HUES6 (cell line): ENCODE measurements around the gene RHOF.

Source experiments
- H3K27ac ChIP-seq: 2 replicates; pipeline ENCODE4 v1.7.0; 2013; ENCODE audit warnings: low read depth, mild to moderate bottlenecking, low read length, inconsistent platforms
- H3K27me3 ChIP-seq: 2 replicates; pipeline ENCODE4 v1.6.1; 2013; ENCODE audit warnings: low read length; ENCODE audit not compliant: control insufficient read depth, insufficient read depth
- H3K36me3 ChIP-seq: 2 replicates; pipeline ENCODE4 v1.6.1; 2013; ENCODE audit warnings: low read length; ENCODE audit not compliant: control insufficient read depth, insufficient read depth
- H3K4me1 ChIP-seq: 2 replicates; pipeline ENCODE4 v1.6.1; 2013; ENCODE audit warnings: low read length; ENCODE audit not compliant: control insufficient read depth, insufficient read depth
- H3K4me3 ChIP-seq: 2 replicates; pipeline ENCODE4 v1.5.1; 2013; ENCODE audit warnings: low read depth, low read length
- H3K9ac ChIP-seq: one replicate; pipeline ENCODE4 v1.6.1; 2013; ENCODE audit warnings: mild to moderate bottlenecking, low read length
- H3K9me3 ChIP-seq: 2 replicates; pipeline ENCODE4 v1.6.1; 2013; ENCODE audit warnings: low read depth, low read length; ENCODE audit not compliant: control insufficient read depth, insufficient read depth

RHOF gene

DNA sequence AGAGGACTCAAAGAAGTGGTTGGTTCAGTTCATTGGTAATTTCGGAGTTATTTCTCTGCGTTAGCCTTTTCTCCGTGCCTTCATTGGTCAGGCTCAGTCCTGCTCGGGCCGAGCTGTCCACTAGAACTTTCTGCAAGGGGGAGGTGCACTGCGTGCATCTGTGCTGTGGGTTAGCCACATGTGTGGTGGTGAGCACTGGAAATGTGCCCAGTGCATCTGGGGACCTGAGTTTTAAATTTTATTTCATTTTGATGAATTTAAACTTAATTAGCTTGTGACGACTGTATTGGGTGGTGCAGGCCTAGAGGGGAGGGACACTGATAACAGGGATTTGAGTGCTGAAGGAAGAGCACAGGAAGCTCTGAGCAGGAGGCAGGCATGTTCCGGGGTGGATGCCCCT lies 34.8 kb upstream of the RHOF start:
- Histone ChIP-seq H3K36me3 (peaks cover 67% of the 10 kb centered on the region), H3K4me3 (no peak overlapping the region), H3K27me3 (no peaks in the 10 kb centered on the region), H3K4me1 (no peaks in the 10 kb centered on the region), H3K9me3 (no peaks in the 10 kb centered on the region), H3K9ac (no peak overlapping the region), H3K27ac (no peak overlapping the region)

DNA sequence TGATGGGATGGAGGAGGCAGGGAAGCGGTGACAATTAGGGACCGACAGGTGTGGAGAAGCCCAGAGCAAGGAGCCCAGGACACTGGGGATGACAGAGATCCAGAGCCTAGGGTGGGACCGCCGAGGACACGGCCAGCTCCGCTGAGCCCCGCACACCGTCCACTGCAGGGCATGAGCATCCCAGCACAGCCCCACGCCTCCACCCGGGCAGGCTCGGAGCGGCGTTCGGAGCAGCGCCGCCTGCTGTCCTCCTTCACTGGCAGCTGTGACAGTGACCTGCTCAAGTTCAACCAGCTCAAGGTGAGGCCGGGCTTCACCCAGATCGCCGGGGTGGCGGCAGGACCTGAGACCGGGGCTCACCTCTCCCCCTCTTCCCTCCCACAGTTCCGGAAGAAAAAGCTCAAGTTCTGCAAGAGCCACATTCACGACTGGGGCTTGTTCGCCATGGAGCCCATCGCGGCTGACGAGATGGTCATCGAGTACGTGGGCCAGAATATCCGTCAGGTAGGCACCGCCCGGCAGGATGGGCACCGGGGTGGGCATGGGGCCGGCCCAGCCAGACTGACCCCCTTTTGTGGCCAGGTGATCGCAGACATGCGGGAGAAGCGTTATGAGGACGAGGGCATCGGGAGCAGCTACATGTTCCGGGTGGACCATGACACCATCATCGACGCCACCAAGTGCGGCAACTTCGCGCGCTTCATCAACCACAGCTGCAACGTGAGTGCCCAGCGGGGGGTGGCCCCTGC lies 34.0 kb upstream of the RHOF start:
- no peaks in the 10 kb centered on the region for H3K9me3 ChIP-seq
- H3K27me3 ChIP-seq, result no peaks in the 10 kb centered on the region
- H3K9ac ChIP-seq, result no peak overlapping the region
- H3K4me1 ChIP-seq, result no peaks in the 10 kb centered on the region
- no peak overlapping the region for H3K27ac ChIP-seq
- no peak overlapping the region for H3K4me3 ChIP-seq
- H3K36me3 ChIP-seq, result peaks cover 72% of the 10 kb centered on the region

DNA sequence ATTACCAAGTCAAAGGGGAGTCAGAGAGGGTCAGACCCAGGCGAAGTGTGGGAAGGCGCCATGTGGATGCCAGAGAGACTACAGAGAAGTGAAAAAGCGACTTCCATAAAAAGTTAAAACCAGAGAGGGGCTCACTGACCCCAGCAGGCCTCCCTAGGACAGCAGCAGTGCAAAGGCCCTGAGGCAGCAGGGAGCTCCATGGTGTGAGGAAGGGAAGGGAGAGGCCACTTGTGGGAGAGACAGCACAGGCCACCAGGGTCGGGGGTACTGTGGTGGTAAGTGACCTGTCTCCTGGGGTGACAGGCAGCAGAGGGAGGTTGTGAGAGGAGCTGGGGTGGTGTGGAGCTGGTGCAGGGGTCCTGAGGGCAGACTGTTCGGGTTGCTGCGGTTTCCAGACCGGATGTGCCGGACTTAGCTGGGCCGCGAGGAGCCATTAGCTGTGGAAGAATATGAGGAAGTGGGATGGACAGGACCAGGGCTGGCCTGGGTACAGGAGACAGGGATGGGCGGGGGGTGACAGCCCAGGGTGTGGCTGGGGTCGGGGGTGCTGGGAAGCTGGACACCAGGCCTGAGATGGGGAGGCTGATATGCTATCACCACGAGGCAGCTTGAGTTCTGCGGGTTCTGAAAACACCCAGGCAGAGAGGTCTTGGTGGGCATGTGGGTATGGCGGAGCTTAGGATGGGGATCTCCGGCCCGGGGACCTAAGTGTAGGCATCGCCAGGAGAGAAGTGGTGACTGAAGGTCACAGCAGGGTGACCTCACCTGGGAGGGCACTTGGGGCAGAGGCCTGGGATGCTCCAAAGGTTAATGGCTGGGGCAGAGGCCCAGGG lies 33.0 kb upstream of the RHOF start:
- Histone ChIP-seq H3K9me3 (no peaks in the 10 kb centered on the region), H3K27me3 (no peaks in the 10 kb centered on the region), H3K9ac (no peak overlapping the region), H3K4me3 (no peak overlapping the region), H3K36me3 (peaks cover 72% of the 10 kb centered on the region), H3K27ac (no peak overlapping the region), H3K4me1 (no peaks in the 10 kb centered on the region)

DNA sequence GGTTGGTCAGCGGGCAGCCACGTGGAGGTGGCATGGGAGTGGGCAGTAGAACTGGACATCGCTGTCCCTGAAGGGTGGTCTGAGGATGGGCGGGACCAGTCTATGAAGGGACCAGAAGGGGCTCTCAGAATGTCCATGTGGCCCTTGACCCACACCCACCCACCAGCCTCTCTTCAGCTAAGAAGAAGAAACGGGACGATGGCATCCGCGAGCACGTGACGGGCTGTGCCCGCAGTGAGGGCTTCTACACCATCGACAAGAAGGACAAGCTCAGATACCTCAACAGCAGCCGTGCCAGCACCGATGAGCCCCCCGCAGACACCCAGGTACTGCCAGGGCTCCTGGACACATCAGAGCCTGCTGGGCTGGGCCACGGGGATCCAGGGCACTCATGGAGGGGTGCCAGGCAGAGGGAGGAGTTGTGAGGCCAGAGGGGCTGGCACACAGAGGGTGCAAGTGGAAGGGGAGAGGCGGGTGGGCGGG lies 31.6 kb upstream of the RHOF start:
- H3K27me3 ChIP-seq, result no peaks in the 10 kb centered on the region
- H3K9ac ChIP-seq, result no peak overlapping the region
- no peaks in the 10 kb centered on the region for H3K9me3 ChIP-seq
- no peaks in the 10 kb centered on the region for H3K4me1 ChIP-seq
- no peak overlapping the region for H3K27ac ChIP-seq
- no peak overlapping the region for H3K4me3 ChIP-seq
- peaks cover 72% of the 10 kb centered on the region for H3K36me3 ChIP-seq

DNA sequence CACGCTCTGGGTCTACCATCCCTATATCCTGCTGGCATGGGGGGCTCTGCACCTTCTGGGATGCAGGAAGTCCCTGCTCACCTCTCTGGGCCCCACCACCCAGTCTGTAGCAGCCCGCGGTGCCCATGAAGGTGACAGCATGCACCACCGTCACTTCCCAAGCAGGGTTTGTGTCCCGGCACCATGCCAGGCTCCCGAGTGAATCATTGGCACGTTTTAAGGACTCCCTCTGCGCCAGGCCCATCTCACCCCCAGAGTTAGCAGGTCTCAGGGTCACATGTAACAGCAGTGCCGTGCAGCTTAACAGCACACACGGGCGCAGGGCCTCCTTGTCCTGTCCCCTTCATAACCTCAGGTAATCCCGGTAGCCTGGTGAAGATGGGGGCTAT lies 30.2 kb upstream of the RHOF start:
- Histone ChIP-seq H3K36me3 (peaks cover 72% of the 10 kb centered on the region), H3K4me3 (no peak overlapping the region)

DNA sequence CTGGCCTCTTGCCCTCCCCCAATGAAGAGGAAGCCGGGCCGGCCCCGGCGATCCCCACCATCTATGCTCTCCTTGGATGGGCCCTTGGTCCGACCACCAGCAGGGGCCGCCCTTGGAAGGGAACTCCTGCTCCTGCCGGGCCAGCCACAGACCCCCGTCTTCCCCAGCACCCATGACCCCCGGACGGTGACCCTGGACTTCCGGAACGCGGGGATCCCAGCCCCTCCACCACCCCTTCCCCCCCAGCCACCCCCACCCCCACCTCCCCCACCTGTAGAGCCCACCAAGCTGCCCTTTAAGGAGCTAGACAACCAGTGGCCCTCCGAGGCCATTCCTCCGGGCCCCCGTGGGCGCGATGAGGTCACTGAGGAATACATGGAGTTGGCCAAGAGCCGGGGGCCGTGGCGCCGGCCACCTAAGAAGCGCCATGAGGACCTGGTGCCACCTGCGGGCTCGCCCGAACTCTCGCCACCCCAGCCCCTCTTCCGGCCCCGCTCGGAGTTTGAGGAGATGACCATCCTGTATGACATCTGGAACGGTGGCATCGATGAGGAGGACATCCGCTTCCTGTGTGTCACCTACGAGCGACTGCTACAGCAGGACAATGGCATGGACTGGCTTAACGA lies 29.7 kb upstream of the RHOF start:
- Histone ChIP-seq H3K4me3 (no peak overlapping the region), H3K9me3 (no peaks in the 10 kb centered on the region), H3K9ac (no peak overlapping the region), H3K4me1 (no peaks in the 10 kb centered on the region), H3K27ac (no peak overlapping the region), H3K27me3 (no peaks in the 10 kb centered on the region), H3K36me3 (peaks cover 67% of the 10 kb centered on the region)

More for the DNA sequence above, 30.2 kb upstream of the RHOF start:
- H3K9ac ChIP-seq, result no peak overlapping the region
- H3K4me1 ChIP-seq, result no peaks in the 10 kb centered on the region
- H3K9me3 ChIP-seq, result no peaks in the 10 kb centered on the region
- no peaks in the 10 kb centered on the region for H3K27me3 ChIP-seq
- H3K27ac ChIP-seq, result no peak overlapping the region

DNA sequence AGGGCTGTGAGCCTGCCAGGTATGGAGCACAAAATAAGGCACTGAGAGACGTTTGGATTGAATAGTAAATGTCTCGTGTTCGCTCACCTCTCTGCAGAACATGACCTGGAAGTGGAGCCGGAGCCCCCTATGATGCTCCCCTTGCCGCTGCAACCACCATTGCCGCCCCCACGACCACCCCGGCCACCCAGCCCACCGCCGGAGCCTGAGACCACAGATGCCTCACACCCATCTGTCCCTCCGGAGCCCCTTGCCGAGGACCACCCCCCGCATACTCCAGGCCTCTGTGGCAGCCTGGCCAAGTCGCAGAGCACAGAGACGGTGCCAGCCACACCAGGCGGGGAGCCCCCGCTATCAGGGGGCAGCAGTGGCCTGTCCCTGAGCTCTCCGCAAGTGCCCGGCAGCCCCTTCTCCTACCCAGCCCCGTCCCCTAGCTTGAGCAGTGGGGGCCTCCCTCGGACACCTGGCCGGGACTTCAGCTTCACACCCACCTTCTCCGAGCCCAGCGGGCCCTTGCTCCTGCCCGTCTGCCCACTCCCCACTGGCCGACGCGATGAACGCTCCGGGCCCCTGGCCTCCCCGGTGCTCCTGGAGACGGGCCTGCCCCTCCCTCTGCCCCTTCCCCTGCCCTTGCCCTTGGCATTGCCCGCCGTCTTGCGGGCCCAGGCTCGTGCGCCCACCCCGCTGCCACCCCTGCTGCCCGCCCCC lies 29.1 kb upstream of the RHOF start:
- Histone ChIP-seq H3K27ac (no peak overlapping the region), H3K36me3 (peaks cover 67% of the 10 kb centered on the region), H3K9ac (no peak overlapping the region), H3K9me3 (no peaks in the 10 kb centered on the region), H3K27me3 (no peaks in the 10 kb centered on the region), H3K4me1 (no peaks in the 10 kb centered on the region), H3K4me3 (no peak overlapping the region)

DNA sequence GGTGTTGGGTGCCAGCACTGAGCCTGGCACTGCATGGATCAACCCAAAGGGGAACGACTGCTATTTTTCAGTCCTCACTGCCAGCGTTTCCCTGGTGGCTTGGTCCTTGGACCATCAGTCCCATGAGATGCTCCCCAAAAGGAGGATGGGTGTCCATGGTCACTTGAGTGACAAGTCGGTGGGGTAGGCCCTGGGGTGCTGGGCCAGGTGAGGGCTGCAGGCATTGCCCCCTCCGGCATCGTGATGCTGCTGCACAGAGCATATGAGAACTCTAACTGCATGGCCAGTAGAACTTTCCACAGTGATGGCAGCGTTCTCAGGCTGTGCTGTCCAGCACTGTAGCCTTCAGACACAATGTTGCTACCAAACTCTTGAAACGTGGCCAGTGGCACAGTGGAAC lies 26.6 kb upstream of the RHOF start:
- Histone ChIP-seq H3K27me3 (no peaks in the 10 kb centered on the region), H3K4me1 (no peaks in the 10 kb centered on the region), H3K27ac (no peak overlapping the region), H3K9me3 (no peaks in the 10 kb centered on the region), H3K9ac (no peak overlapping the region), H3K36me3 (peaks cover 72% of the 10 kb centered on the region), H3K4me3 (no peak overlapping the region)

DNA sequence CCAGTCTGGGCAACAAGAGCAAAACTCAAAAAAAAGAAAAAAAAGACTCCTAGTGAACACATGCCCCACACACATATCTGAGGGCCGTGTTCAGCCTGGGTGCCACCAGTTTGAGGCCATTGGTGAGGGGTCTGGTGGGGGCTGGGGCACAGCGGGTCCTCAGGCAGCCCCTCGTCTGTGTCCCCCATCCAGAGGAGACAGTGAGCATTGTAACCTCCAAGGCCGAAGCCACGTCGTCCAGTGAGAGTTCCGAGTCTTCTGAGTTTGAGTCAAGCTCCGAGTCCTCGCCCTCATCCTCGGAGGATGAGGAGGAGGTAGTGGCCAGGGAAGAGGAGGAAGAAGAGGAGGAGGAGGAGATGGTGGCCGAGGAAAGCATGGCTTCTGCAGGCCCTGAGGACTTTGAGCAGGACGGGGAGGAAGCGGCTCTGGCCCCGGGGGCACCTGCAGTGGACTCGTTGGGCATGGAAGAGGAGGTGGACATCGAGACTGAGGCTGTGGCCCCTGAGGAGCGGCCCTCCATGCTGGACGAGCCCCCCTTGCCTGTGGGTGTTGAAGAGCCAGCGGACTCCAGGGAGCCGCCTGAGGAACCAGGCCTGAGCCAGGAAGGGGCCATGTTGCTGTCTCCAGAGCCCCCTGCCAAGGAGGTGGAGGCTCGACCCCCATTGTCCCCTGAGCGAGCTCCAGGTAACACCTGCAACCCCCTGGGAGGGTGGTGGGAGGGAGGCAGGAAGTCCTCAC lies 25.9 kb upstream of the RHOF start:
- H3K27ac ChIP-seq, result no peak overlapping the region
- H3K9ac ChIP-seq, result no peak overlapping the region
- peaks cover 79% of the 10 kb centered on the region for H3K36me3 ChIP-seq
- H3K4me3 ChIP-seq, result no peak overlapping the region
- no peaks in the 10 kb centered on the region for H3K4me1 ChIP-seq
- H3K9me3 ChIP-seq, result no peaks in the 10 kb centered on the region
- H3K27me3 ChIP-seq, result no peaks in the 10 kb centered on the region

DNA sequence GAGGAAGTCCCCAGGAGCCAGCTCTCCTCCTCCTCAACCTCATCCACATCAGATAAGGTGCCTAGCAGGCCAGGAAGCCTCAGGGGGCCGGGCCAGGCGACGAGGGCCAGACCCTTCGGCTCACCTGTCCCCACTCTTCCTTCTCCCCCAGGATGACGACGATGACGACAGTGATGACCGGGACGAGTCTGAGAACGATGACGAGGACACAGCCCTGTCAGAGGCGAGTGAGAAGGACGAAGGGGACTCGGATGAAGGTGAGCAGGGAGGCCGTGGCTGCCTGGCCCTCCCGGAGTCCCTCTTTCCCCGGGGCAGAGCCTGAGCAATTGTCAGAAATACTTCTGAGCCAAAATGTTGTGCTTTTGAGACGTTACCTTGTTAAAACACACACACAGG lies 24.2 kb upstream of the RHOF start:
- Histone ChIP-seq H3K9ac (no peak overlapping the region), H3K4me3 (no peak overlapping the region), H3K36me3 (peaks cover 72% of the 10 kb centered on the region), H3K27me3 (no peaks in the 10 kb centered on the region), H3K27ac (no peak overlapping the region), H3K4me1 (peaks cover 4% of the 10 kb centered on the region), H3K9me3 (no peaks in the 10 kb centered on the region)
